22Rv1 (cell line): Measurements from ENCODE around the gene RHOH.

Source experiments
- H3K27ac ChIP-seq: fragments of 450-650 bp; 2 replicates; pipeline ENCODE4 v1.5.1; 2017
- ZFX ChIP-seq: fragments of 450-650 bp; IDR thresholded peaks from 2 replicates; pipeline ENCODE4 v1.6.1; 2017; ENCODE audit warnings: antibody characterized with exemption, borderline replicate concordance
- TF ChIP-seq, protein P1 (sequence below): fragments of 450-650 bp; IDR thresholded peaks from 2 replicates; pipeline ENCODE4 v1.5.1; 2017; ENCODE audit warnings: mild to moderate bottlenecking

RHOH gene

DNA sequence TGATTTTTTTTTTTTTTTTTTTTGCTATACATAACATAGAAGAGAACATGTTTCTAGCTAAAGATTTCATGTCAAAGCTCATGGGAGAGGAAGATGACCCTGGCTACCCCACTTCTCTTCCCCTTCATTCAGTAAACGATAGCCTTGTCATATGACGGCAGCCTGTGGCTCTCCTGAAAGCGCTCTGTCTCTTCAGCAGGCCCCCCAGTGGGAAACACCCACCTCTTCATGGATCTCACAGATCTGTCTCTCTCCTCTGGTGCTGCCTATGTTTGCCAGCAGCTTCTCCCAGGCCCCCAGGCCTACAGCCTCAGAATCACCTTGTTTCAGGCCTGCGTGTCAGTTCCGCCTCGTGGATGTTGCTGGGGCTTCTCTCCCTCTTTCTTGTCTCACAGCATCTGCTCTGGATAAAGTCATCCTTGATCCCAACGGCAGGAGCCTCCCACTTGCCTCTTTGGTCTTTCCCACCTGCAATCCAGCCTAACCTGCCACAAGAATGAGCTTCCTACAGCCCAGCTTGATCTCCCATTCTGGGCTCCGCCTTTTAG is 34.6 kb downstream of the RHOH start:
- TF ChIP-seq, protein P1, sequence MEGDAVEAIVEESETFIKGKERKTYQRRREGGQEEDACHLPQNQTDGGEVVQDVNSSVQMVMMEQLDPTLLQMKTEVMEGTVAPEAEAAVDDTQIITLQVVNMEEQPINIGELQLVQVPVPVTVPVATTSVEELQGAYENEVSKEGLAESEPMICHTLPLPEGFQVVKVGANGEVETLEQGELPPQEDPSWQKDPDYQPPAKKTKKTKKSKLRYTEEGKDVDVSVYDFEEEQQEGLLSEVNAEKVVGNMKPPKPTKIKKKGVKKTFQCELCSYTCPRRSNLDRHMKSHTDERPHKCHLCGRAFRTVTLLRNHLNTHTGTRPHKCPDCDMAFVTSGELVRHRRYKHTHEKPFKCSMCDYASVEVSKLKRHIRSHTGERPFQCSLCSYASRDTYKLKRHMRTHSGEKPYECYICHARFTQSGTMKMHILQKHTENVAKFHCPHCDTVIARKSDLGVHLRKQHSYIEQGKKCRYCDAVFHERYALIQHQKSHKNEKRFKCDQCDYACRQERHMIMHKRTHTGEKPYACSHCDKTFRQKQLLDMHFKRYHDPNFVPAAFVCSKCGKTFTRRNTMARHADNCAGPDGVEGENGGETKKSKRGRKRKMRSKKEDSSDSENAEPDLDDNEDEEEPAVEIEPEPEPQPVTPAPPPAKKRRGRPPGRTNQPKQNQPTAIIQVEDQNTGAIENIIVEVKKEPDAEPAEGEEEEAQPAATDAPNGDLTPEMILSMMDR, result no peak
- TF ChIP-seq ZFX, result no peak
- H3K27ac ChIP-seq, result no peak overlapping the region

DNA sequence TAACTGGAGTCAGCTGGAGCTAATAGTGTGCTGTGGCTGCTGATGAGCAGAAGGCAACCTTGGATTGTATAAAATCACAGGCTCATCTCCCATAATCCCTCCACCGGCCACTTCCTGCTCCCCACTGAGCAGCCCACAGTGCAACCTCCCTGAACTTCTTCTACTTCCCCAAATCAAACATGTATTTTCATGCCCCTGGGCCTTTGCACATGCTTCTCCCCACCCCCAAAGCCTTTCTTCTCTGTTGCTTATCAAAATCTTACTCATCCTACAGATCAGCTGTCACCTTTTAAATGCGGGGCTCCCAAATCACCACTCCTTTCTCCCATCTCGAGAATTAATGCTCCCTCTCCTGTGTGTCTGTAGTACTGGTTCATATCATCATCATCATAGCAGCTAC is 35.8 kb downstream of the RHOH start:
- TF ChIP-seq, protein P1, result no peak
- no peak for TF ChIP-seq ZFX
- H3K27ac ChIP-seq, result no peak overlapping the region

DNA sequence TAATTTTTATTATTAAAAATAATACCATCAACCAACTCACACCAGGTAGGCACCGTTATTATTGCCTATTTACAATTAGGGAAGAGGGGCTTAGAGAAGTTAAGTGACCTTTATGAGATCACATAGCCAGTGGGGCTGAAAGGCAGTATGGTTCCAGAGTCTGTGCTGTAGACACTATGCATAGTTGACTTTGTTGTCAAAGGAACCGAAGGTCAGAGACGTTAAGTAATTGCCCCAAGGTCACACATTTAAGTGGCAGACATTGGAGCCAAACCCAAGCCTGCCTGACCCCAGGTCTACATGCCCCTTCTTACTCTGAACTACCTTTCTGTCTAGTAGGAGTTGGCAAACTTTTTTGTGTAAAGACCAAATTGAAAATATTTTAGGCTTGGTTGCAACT is 36.4 kb downstream of the RHOH start:
- TF ChIP-seq ZFX, result no peak
- TF ChIP-seq, protein P1, result no peak
- no peak overlapping the region for H3K27ac ChIP-seq

DNA sequence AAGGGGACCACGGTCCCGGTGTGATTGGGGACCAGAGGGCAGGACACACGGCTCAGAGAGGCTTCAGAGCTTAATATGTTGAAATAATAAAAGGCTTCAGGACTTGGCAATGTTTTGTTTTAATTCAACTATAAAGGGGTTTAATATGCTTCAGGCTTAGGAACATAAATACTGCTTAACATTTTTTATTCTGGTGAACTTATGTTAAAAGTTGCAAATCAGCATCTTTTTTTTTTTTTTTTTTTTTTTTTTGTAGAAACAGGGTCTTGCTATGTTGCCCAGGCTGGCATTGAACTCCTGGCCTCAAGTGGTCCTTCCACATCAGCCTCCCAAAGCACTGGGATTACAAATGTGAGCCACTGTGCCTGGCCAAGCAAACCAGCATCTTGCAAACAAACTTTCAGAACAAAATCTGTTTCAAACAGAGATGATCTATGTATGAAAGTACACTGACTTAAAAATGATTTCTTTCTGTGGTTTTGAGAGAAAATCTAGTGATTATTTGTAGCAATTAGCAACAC is 37.7 kb downstream of the RHOH start:
- H3K27ac ChIP-seq, result no peak overlapping the region
- no peak for TF ChIP-seq ZFX
- TF ChIP-seq, protein P1, result no peak

DNA sequence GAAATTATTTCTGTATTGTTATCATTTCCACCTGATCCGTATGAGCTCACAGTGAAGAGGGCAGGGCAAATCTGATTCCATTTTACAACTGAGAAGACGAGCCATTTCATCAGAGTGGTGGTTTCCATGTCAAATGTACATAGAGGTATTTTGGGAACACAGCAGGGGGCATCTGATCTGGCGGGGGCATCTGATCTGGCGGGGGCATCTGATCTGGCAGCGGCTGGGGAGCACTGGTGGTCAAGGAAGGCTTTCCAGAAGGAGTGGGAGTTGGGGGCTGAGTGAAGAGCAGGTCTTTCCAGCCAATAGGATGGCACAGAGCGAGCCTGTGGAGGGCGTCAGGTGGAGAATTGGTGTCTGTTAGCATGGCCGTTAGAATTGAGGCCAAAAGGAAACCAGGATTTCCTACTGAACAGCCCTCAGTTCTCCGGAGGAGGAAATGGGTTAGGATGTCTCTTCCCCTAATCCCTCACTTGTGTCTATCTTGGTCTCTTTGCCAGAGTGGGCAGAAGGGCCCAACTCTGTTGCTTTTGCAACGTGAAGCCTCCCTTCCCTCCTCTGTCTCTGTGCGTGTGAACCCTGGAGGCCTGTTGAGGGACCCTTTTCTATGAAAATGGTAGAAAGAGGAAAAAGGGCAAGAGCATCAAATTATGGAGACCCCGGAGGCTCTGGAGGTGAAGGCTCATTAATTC is 41.3 kb downstream of the RHOH start:
- TF ChIP-seq, protein P1, result no peak
- TF ChIP-seq ZFX, result no peak
- peak overlapping the region; percentile 94 for H3K27ac ChIP-seq

DNA sequence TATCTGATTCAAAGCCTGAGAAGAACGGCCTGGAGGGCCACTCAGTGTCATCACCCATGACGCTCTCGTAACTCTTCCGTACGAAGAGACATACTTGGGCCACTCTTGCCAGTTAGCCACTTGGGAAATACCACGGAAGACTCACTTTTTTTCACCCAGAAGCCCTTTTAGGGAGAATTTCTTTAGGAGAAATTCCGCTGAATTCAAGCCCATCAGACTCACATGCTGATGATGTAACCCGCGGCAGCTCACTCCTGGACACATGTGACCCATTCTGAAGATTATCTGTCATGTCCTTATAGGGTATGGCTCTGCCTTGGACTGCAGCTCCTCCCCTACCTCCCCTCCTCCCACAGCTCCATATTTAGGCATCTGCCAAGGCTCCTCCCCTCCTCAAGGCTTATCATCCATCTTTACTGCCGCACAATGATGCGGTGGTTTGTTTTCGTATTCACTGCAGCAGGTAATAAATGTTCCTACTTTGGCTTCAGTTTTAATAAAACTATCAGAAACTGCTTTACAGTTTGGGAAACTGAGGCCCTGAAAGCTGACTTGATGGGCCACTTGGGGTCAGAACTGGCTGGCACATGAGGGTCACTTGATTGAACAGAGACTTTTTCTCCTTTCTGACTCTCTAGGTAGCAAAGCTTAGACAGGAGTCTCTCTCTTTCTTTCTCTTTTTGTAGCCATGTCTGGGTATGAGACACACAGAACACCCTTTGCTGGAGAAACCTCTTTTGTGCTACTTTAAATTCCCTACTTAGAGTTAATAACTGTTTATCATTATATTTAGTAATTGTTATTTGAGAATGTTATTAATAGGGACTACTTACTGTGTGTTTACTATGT is 42.1 kb downstream of the RHOH start:
- no peak for TF ChIP-seq ZFX
- H3K27ac ChIP-seq, result peak overlapping the region; percentile 94

DNA sequence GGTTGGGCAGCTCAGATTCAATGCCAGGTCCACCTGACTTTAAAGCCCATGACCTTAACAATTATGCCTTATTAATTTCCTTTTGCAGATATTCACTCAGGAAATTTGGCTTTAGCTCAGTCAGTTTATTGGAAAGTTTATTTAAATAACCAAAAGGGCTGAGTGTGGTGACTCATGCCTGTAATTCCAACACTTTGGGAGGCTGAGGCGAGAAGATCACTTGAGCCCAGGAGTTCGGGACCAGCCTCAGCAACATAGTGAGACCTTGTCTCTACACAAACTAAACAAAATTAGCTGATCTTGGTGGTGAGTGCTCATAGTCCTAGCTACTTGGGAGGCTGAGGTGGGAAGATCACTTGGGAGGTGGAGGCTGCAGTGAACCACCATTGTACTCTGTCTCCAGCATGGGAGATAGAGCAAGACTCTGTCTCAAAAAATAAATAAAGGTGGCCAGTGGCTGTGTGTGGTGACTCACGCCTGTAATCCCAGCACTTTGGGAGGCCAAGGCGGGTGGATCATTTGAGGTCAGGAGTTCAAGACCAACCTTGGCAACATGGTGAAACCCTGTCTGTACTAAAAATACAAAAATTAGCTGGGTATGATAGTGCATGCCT is 43.3 kb downstream of the RHOH start:
- TF ChIP-seq ZFX, result no peak
- TF ChIP-seq, protein P1, result no peak
- H3K27ac ChIP-seq, result peak overlapping the region; percentile 94
